Measurements from ENCODE around the gene MAST4.

DNA sequence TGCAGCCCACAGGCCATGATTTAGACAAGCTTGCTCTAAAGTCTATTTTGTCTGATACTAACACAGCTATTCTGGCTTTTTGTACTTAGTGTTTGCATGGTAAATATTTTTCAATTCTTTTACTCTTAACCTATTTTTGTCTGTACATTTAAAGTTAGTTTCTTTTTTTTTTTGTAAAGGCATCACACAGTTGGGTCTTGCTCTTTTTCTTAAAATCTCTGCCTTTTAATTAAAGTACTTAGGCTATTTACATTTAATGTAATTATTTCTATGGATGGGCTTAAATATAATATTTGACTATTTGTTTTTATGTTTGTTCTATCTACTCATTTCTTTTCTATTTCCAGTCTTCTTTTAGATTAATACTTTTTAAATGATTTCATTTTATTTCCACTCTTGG lies 49.7 kb upstream of the MAST4 start:
- no peak for TF ChIP-seq ZNF354C (tag by site-specific recombination; IDR thresholded peaks at IDR 0.05; ENCODE audit: borderline replicate concordance, low read depth)
- TF ChIP-seq ZNF16 (tag by site-specific recombination; IDR thresholded peaks at IDR 0.05; ENCODE audit: low read depth): no peak
- TF ChIP-seq ZNF341 (tag by site-specific recombination; IDR thresholded peaks at IDR 0.05; ENCODE audit: low read depth): no peak
- no peak for TF ChIP-seq MYNN (tag by site-specific recombination; IDR thresholded peaks at IDR 0.05; ENCODE audit: borderline replicate concordance)
- no peak for TF ChIP-seq MZF1 (tag by site-specific recombination; IDR thresholded peaks at IDR 0.05; ENCODE audit: borderline replicate concordance)
- TF ChIP-seq, protein P1, sequence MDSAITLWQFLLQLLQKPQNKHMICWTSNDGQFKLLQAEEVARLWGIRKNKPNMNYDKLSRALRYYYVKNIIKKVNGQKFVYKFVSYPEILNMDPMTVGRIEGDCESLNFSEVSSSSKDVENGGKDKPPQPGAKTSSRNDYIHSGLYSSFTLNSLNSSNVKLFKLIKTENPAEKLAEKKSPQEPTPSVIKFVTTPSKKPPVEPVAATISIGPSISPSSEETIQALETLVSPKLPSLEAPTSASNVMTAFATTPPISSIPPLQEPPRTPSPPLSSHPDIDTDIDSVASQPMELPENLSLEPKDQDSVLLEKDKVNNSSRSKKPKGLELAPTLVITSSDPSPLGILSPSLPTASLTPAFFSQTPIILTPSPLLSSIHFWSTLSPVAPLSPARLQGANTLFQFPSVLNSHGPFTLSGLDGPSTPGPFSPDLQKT (IDR thresholded peaks at IDR 0.05; ENCODE audit: borderline replicate concordance, low read depth, low read length): no peak
- no peak for TF ChIP-seq CTCF (tag by site-specific recombination; IDR thresholded peaks at IDR 0.05)
- TF ChIP-seq SP2 (tag by site-specific recombination; IDR thresholded peaks at IDR 0.05): no peak
- no peak for TF ChIP-seq ZNF10 (tag by site-specific recombination; IDR thresholded peaks at IDR 0.05)
